Measurements from ENCODE around the gene MEIS1.

The MEIS1 gene

DNA sequence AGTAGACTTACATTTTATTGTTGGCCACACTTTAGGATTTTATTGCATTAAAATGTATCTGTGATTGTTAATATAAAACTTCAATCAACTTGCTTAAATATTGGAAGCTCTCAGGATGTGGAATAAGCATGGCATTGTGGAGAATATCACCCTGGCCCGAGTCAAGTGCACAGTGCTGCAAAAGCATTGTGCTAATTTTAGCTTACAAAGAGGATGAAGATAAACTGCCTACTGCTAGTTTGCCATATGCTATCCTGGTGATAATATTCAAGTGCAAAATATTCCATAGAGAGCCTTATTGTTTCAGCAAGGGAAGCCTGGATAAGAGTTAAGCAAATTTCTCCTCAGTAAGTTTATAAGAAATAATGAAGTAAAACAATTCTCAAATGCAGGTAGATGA is 54.5 kb downstream of the MEIS1 start:
- no peaks in the 10 kb centered on the region for H3K9me2 ChIP-seq (replicated peaks; ENCODE audit: control insufficient read depth, low read length)
- no peaks in the 10 kb centered on the region for H4K20me1 ChIP-seq (ENCODE audit: control insufficient read depth, insufficient read depth, low read depth, low read length)
- TF ChIP-seq EZH2phosphoT487 (IDR thresholded peaks at IDR 0.05; ENCODE audit: borderline replicate concordance, low read length), result no peak
- TF ChIP-seq, protein P1, sequence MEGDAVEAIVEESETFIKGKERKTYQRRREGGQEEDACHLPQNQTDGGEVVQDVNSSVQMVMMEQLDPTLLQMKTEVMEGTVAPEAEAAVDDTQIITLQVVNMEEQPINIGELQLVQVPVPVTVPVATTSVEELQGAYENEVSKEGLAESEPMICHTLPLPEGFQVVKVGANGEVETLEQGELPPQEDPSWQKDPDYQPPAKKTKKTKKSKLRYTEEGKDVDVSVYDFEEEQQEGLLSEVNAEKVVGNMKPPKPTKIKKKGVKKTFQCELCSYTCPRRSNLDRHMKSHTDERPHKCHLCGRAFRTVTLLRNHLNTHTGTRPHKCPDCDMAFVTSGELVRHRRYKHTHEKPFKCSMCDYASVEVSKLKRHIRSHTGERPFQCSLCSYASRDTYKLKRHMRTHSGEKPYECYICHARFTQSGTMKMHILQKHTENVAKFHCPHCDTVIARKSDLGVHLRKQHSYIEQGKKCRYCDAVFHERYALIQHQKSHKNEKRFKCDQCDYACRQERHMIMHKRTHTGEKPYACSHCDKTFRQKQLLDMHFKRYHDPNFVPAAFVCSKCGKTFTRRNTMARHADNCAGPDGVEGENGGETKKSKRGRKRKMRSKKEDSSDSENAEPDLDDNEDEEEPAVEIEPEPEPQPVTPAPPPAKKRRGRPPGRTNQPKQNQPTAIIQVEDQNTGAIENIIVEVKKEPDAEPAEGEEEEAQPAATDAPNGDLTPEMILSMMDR (IDR thresholded peaks at IDR 0.05; ENCODE audit: low read depth, low read length, poor library complexity, severe bottlenecking), result no peak
- no peaks in the 10 kb centered on the region for H3K79me2 ChIP-seq (ENCODE audit: control insufficient read depth, low read length)
- no peaks in the 10 kb centered on the region for H3K9me3 ChIP-seq (ENCODE audit: control insufficient read depth, insufficient read depth, low read length)
- H3K27ac ChIP-seq (ENCODE audit: low read depth, low read length), result no peak overlapping the region
- H3F3A ChIP-seq (ENCODE audit: control insufficient read depth, insufficient read depth), result no peaks in the 10 kb centered on the region
- no peaks in the 10 kb centered on the region for H3K36me3 ChIP-seq (ENCODE audit: control insufficient read depth, low read length)
- no peak overlapping the region for H3K4me2 ChIP-seq (ENCODE audit: low read length)
- no peak overlapping the region for H3K4me3 ChIP-seq (ENCODE audit: low read length)
- H3K4me1 ChIP-seq (ENCODE audit: control insufficient read depth, low read length), result no peaks in the 10 kb centered on the region
- H3K27me3 ChIP-seq (ENCODE audit: control insufficient read depth, low read length), result no peaks in the 10 kb centered on the region

DNA sequence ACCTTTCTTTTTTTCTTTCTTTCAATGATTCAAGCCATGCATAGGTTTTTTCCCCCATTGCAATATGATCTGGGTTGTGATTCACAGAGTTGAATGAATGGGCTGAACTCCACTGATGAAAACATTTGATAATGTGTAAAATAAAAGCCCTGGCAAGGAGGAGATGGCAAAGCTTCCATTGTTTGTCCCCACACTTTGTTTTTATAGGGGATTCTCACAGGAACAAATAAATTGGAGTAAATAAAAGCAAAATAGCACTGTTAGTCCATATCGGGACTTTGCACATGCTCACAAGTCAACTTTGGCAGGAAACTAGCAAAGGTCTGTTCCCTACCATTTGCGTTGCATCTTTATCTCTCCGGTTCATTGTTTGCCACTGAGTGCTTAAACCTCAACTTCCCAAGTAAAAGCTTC is 55.7 kb downstream of the MEIS1 start:
- H3K9me3 ChIP-seq (ENCODE audit: control insufficient read depth, insufficient read depth, low read length), result no peaks in the 10 kb centered on the region
- H3K79me2 ChIP-seq (ENCODE audit: control insufficient read depth, low read length), result no peaks in the 10 kb centered on the region
- H3K9me2 ChIP-seq (replicated peaks; ENCODE audit: control insufficient read depth, low read length), result no peaks in the 10 kb centered on the region
- no peaks in the 10 kb centered on the region for H3K4me1 ChIP-seq (ENCODE audit: control insufficient read depth, low read length)
- no peak overlapping the region for H3K27ac ChIP-seq (ENCODE audit: low read depth, low read length)
- no peak overlapping the region for H3K4me3 ChIP-seq (ENCODE audit: low read length)
- H3F3A ChIP-seq (ENCODE audit: control insufficient read depth, insufficient read depth), result no peaks in the 10 kb centered on the region
- H3K27me3 ChIP-seq (ENCODE audit: control insufficient read depth, low read length), result no peaks in the 10 kb centered on the region
- H3K36me3 ChIP-seq (ENCODE audit: control insufficient read depth, low read length), result no peaks in the 10 kb centered on the region
- H3K4me2 ChIP-seq (ENCODE audit: low read length), result no peak overlapping the region
- no peak for TF ChIP-seq EZH2phosphoT487 (IDR thresholded peaks at IDR 0.05; ENCODE audit: borderline replicate concordance, low read length)
- TF ChIP-seq, protein P1 (IDR thresholded peaks at IDR 0.05; ENCODE audit: low read depth, low read length, poor library complexity, severe bottlenecking), result no peak
- no peaks in the 10 kb centered on the region for H4K20me1 ChIP-seq (ENCODE audit: control insufficient read depth, insufficient read depth, low read depth, low read length)

DNA sequence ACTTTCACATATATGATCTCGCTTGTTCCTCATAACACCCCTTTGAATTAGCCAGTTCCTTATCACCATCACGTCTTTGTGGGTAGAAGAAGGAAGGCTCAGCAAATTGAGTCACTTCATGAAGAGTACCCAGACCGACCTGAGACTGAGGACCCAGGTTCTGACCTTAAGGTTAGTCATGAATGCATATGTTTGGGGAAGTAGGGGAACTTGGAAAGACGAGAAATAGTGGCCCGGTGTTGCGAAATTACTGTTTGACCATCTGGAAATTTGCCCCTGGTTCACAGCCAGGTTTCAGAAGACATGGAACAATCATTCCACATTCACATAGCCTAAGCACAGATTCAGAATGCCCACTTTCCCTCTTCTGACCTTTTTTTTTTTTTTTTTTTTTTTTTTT is 59.8 kb downstream of the MEIS1 start:
- H4K20me1 ChIP-seq (ENCODE audit: control insufficient read depth, insufficient read depth, low read depth, low read length), result no peaks in the 10 kb centered on the region
- H3K9me2 ChIP-seq (replicated peaks; ENCODE audit: control insufficient read depth, low read length), result no peaks in the 10 kb centered on the region
- no peak overlapping the region for H3K27ac ChIP-seq (ENCODE audit: low read depth, low read length)
- H3F3A ChIP-seq (ENCODE audit: control insufficient read depth, insufficient read depth), result no peaks in the 10 kb centered on the region
- no peak for TF ChIP-seq EZH2phosphoT487 (IDR thresholded peaks at IDR 0.05; ENCODE audit: borderline replicate concordance, low read length)
- TF ChIP-seq, protein P1 (IDR thresholded peaks at IDR 0.05; ENCODE audit: low read depth, low read length, poor library complexity, severe bottlenecking), result no peak
- no peaks in the 10 kb centered on the region for H3K27me3 ChIP-seq (ENCODE audit: control insufficient read depth, low read length)
- no peaks in the 10 kb centered on the region for H3K9me3 ChIP-seq (ENCODE audit: control insufficient read depth, insufficient read depth, low read length)
- H3K4me1 ChIP-seq (ENCODE audit: control insufficient read depth, low read length), result no peaks in the 10 kb centered on the region
- no peak overlapping the region for H3K4me3 ChIP-seq (ENCODE audit: low read length)
- no peaks in the 10 kb centered on the region for H3K79me2 ChIP-seq (ENCODE audit: control insufficient read depth, low read length)
- no peak overlapping the region for H3K4me2 ChIP-seq (ENCODE audit: low read length)
- no peaks in the 10 kb centered on the region for H3K36me3 ChIP-seq (ENCODE audit: control insufficient read depth, low read length)
